ENCODE results near the gene RAB17.

Gene RAB17

GRCh38 chr2:237556773-237557632 is 33.5 kb downstream of the RAB17 start:
- DNase-seq, result no peak

GRCh38 chr2:237555560-237555959 is 35.0 kb downstream of the RAB17 start:
- DNase-seq, result no peak

GRCh38 chr2:237553948-237554347 is 36.6 kb downstream of the RAB17 start:
- no peak for DNase-seq

- DNase-seq, result no peak
These were observed 37.6 kb downstream of the RAB17 start for GRCh38 chr2:237552908-237553307.

GRCh38 chr2:237551071-237551574 is 39.4 kb downstream of the RAB17 start:
- DNase-seq, result no peak

- DNase-seq, result no peak
These were observed 40.7 kb downstream of the RAB17 start for GRCh38 chr2:237549643-237550415.

GRCh38 chr2:237549216-237549615 is 41.3 kb downstream of the RAB17 start:
- DNase-seq, result no peak

- DNase-seq, result no peak
These were observed 42.6 kb downstream of the RAB17 start for GRCh38 chr2:237547841-237548416.

- no peak for DNase-seq
These were observed 43.6 kb downstream of the RAB17 start for GRCh38 chr2:237546876-237547395.

GRCh38 chr2:237546040-237546875 is 44.3 kb downstream of the RAB17 start:
- no peak for DNase-seq

- DNase-seq, result no peak
These were observed 48.4 kb downstream of the RAB17 start for GRCh38 chr2:237542001-237542704.

- DNase-seq, result no peak
These were observed 49.3 kb downstream of the RAB17 start for GRCh38 chr2:237541243-237541642.

- no peak for DNase-seq
These were observed 49.7 kb downstream of the RAB17 start for GRCh38 chr2:237540823-237541222.

GRCh38 chr2:237540223-237540775 is 50.2 kb downstream of the RAB17 start:
- no peak for DNase-seq

GRCh38 chr2:237539681-237540080 is 50.9 kb downstream of the RAB17 start:
- no peak for DNase-seq

GRCh38 chr2:237538901-237539300 is 51.6 kb downstream of the RAB17 start:
- no peak for DNase-seq

GRCh38 chr2:237538001-237538720 is 52.4 kb downstream of the RAB17 start:
- no peak for DNase-seq

- DNase-seq, result no peak
These were observed 53.9 kb downstream of the RAB17 start for GRCh38 chr2:237536617-237537016.

- DNase-seq, result no peak
These were observed 54.5 kb downstream of the RAB17 start for GRCh38 chr2:237536083-237536415.

GRCh38 chr2:237535385-237536082 is 55.0 kb downstream of the RAB17 start:
- DNase-seq, result no peak
